Trophoblast cell (in vitro differentiated cells and primary cell): ENCODE data around the gene RPLP2.

Experiments used
- DNase-seq, 2 donors: peaks; one replicate each; pipeline ENCODE4 v3.0.0-alpha.2; 2016
- H2AFZ ChIP-seq: 2 replicates; pipeline ENCODE4 v1.6.1; 2013; ENCODE audit warnings: low read length, moderate library complexity, mild to moderate bottlenecking; ENCODE audit not compliant: insufficient read depth, poor library complexity
- H2AK5ac ChIP-seq: 2 replicates; pipeline ENCODE4 v1.6.1; 2013; ENCODE audit warnings: mild to moderate bottlenecking, low read length
- H2BK120ac ChIP-seq: 2 replicates; pipeline ENCODE4 v1.6.1; 2013; ENCODE audit warnings: low read length, mild to moderate bottlenecking, moderate library complexity; ENCODE audit not compliant: insufficient read depth, poor library complexity
- H2BK12ac ChIP-seq: 2 replicates; pipeline ENCODE4 v1.6.1; 2013; ENCODE audit warnings: mild to moderate bottlenecking, low read length, moderate library complexity
- H2BK5ac ChIP-seq: 2 replicates; pipeline ENCODE4 v1.6.1; 2013; ENCODE audit warnings: low read length, low read depth, moderate library complexity, mild to moderate bottlenecking; ENCODE audit not compliant: poor library complexity
- H3K14ac ChIP-seq: 2 replicates; pipeline ENCODE4 v1.6.1; 2013; ENCODE audit warnings: mild to moderate bottlenecking, low read length
- H3K18ac ChIP-seq: 2 replicates; pipeline ENCODE4 v1.6.1; 2013; ENCODE audit warnings: mild to moderate bottlenecking, low read length
- H3K23ac ChIP-seq: 2 replicates; pipeline ENCODE4 v1.6.1; 2013; ENCODE audit warnings: low read length
- H3K27ac ChIP-seq: 2 replicates; pipeline ENCODE4 v1.5.1; 2013; ENCODE audit warnings: low read depth, mild to moderate bottlenecking, inconsistent platforms, low read length, moderate library complexity
- H3K27me3 ChIP-seq: 2 replicates; pipeline ENCODE4 v1.6.1; 2013; ENCODE audit warnings: inconsistent platforms, mild to moderate bottlenecking, low read length, moderate library complexity; ENCODE audit not compliant: insufficient read depth
- H3K36me3 ChIP-seq, 2 experiments: 1 replicate in 1 of 2; 2 replicates in 1 of 2; pipeline ENCODE4 v1.6.1; 2013; ENCODE audit warnings: low read length in 2 of 2, mild to moderate bottlenecking in 2 of 2, moderate library complexity in 1 of 2; ENCODE audit not compliant: insufficient read depth in 2 of 2, control insufficient read depth in 1 of 2
- H3K4ac ChIP-seq: 2 replicates; pipeline ENCODE4 v1.6.1; 2013; ENCODE audit warnings: low read depth, mild to moderate bottlenecking, low read length, moderate library complexity
- H3K4me1 ChIP-seq, 2 experiments: 1 replicate in 1 of 2; 2 replicates in 1 of 2; pipeline ENCODE4 v1.6.1; 2013; ENCODE audit warnings: low read length in 2 of 2, mild to moderate bottlenecking in 2 of 2, moderate library complexity in 1 of 2; ENCODE audit not compliant: insufficient read depth in 2 of 2, control insufficient read depth in 1 of 2
- H3K4me2 ChIP-seq: 2 replicates; pipeline ENCODE4 v1.6.1; 2013; ENCODE audit warnings: inconsistent platforms, mild to moderate bottlenecking, low read length, moderate library complexity
- H3K4me3 ChIP-seq: 2 replicates; pipeline ENCODE4 v1.5.1; 2013; ENCODE audit warnings: mild to moderate bottlenecking, low read depth, low read length, inconsistent platforms
- H3K79me1 ChIP-seq: one replicate; pipeline ENCODE4 v1.6.1; 2013; ENCODE audit warnings: low read length
- H3K79me2 ChIP-seq: 2 replicates; pipeline ENCODE4 v1.6.1; 2013; ENCODE audit warnings: low read length, mild to moderate bottlenecking; ENCODE audit not compliant: control insufficient read depth, insufficient read depth, poor library complexity
- H3K9ac ChIP-seq: 2 replicates; pipeline ENCODE4 v1.6.1; 2013; ENCODE audit warnings: mild to moderate bottlenecking, low read length
- H3K9me3 ChIP-seq: 2 replicates; pipeline ENCODE4 v1.6.1; 2013; ENCODE audit warnings: low read depth, mild to moderate bottlenecking, control low read depth, inconsistent platforms, low read length; ENCODE audit not compliant: insufficient read depth
- H4K12ac ChIP-seq: 2 replicates; pipeline ENCODE4 v1.6.1; 2013; ENCODE audit warnings: low read depth, mild to moderate bottlenecking, low read length, moderate library complexity
- H4K8ac ChIP-seq: 2 replicates; pipeline ENCODE4 v1.6.1; 2013; ENCODE audit warnings: low read depth, mild to moderate bottlenecking, low read length, moderate library complexity
- H4K91ac ChIP-seq: one replicate; pipeline ENCODE4 v1.6.1; 2013; ENCODE audit warnings: low read depth, mild to moderate bottlenecking, low read length, moderate library complexity
- WGBS: extraction: QIAGEN DNeasy Blood & Tissue Kit; methylation state at CpG from one replicate; pipeline ENCODE4 v1.1.7; 2013; ENCODE audit warnings: missing lambda C conversion rate; ENCODE audit not compliant: insufficient read length, insufficient coverage; ENCODE audit errors: extremely low coverage; 5-methylcytosine and 5-hydroxymethylcytosine counted together

Gene RPLP2

GRCh38 chr11:827146-827896 lies 17.6 kb downstream of the RPLP2 start:
- no peak overlapping the region for H4K12ac ChIP-seq
- WGBS: no CpG with 5 or more reads among the region's 66 CpGs

DNA sequence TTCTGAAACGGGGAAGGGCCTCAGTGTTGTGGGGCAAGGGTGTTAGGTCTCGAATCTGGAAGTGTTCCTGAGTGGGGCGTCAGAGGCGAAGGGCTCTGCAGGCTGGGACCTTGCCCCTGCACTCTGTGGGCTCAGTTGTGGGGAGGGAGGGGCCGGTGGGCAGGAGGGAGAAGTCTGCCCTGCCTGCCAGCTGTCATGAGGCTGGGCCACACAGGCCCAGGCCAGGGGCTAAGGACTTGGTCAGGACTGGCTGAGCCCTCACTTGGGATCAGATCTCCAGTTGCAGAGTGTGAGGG lies 18.1 kb downstream of the RPLP2 start, which contains the start of gene CRACR2B:
Gene CRACR2B (plus strand): TSS at position 23 of the 296 bp plus-strand sequence. CDS start 689 bp downstream, outside the sequence.
- WGBS: no CpG with 5 or more reads among the region's 5 CpGs
- Histone ChIP-seq H4K91ac (peak within 1 kb of the TSS; percentile 48), H3K27me3 (peaks cover 33% of the 10 kb centered on the region)

More at GRCh38 chr11:827146-827896, 17.6 kb downstream of the RPLP2 start:
- Histone ChIP-seq H3K18ac (no peak overlapping the region), H3K36me3 (peaks cover 20% of the 10 kb centered on the region in 2 experiments), H3K9me3 (peaks cover 7% of the 10 kb centered on the region), H4K8ac (peak overlapping the region; percentile 61), H2AK5ac (no peak overlapping the region), H3K4me2 (peak overlapping the region; percentile 64), H3K23ac (no peak overlapping the region), H2BK5ac (no peak overlapping the region), H3K9ac (no peak overlapping the region), H3K27me3 (peaks cover 33% of the 10 kb centered on the region), H3K4me1 (peaks cover 36 to 40% of the 10 kb centered on the region in 2 experiments), H3K14ac (peak overlapping the region; percentile 22), H4K91ac (peak overlapping the region; percentile 48), H3K4ac (no peak overlapping the region), H3K79me2 (peaks cover 2% of the 10 kb centered on the region), H3K27ac (no peak overlapping the region), H3K79me1 (peaks cover 10% of the 10 kb centered on the region), H2BK120ac (peak overlapping the region; percentile 18), H2AFZ (peak overlapping the region; percentile 17), H3K4me3 (peak overlapping the region; percentile 53), H2BK12ac (peak overlapping the region; percentile 20)
- DNase-seq: peak in 1 of 2 donors; percentile 29

DNA sequence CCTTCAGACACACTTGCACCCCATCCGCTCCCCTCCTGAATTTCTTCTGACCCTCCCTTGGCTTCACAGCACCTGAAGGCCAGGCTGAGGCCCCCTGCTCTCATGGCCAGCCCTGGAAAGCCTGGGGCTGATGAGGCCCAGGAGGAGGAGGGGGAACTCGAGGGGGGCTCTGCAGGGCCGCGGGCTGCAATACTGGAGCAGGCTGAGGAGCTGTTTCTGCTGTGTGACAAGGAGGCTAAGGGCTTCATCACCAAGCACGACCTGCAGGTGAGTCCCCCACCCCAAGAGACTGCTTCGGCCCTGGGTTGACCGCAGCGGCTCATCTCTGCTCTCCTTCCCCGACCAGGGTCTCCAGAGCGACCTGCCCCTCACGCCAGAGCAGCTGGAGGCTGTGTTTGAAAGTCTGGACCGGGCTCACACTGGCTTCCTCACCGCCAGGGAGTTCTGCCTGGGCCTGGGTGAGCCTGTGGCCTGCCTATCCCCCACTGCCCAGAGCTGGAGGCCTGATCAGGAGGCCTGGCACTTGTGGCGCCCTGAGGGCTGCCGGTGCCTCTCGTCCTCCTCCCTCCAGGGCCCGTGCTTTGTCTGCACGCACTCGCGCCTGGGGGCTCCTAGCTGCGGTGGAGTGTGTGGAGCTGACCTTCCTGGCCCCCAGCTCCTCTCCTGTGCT lies 18.9 kb downstream of the RPLP2 start:
- H3K14ac ChIP-seq: no peak overlapping the region
- H3K27ac ChIP-seq: no peak overlapping the region
- H3K4ac ChIP-seq: no peak overlapping the region
- no peak overlapping the region for H4K12ac ChIP-seq
- no peak for DNase-seq
- H3K9ac ChIP-seq: no peak overlapping the region
- no peak overlapping the region for H3K18ac ChIP-seq
- no peak overlapping the region for H2BK12ac ChIP-seq
- no peak overlapping the region for H3K4me3 ChIP-seq
- no peak overlapping the region for H4K91ac ChIP-seq
- H3K79me2 ChIP-seq: peaks cover 8% of the 10 kb centered on the region
- H2AFZ ChIP-seq: no peak overlapping the region
- no peak overlapping the region for H2BK5ac ChIP-seq
- peaks cover 33% of the 10 kb centered on the region for H3K27me3 ChIP-seq
- peaks cover 40 to 45% of the 10 kb centered on the region in 2 experiments for H3K4me1 ChIP-seq
- peaks cover 5% of the 10 kb centered on the region for H3K9me3 ChIP-seq
- peaks cover 16% of the 10 kb centered on the region in 2 experiments for H3K36me3 ChIP-seq
- no peak overlapping the region for H2AK5ac ChIP-seq
- no peak overlapping the region for H4K8ac ChIP-seq
- no peak overlapping the region for H2BK120ac ChIP-seq
- H3K23ac ChIP-seq: no peak overlapping the region
- H3K79me1 ChIP-seq: peaks cover 21% of the 10 kb centered on the region
- H3K4me2 ChIP-seq: no peak overlapping the region
- no CpG with 5 or more reads among the region's 21 CpGs for WGBS

More for the DNA sequence above, 18.1 kb downstream of the RPLP2 start, which contains the start of gene CRACR2B:
- Histone ChIP-seq H4K12ac (no peak within 1 kb of the TSS), H3K79me2 (peaks cover 2% of the 10 kb centered on the region), H3K4me3 (peak within 1 kb of the TSS; percentile 53), H2BK5ac (no peak within 1 kb of the TSS), H2BK120ac (peak within 1 kb of the TSS; percentile 18), H3K4me2 (peak within 1 kb of the TSS; percentile 64), H2BK12ac (peak within 1 kb of the TSS; percentile 20), H4K8ac (peak within 1 kb of the TSS; percentile 61), H3K27ac (no peak within 1 kb of the TSS), H3K18ac (no peak within 1 kb of the TSS), H3K36me3 (peaks cover 17 to 18% of the 10 kb centered on the region in 2 experiments), H3K14ac (peak within 1 kb of the TSS; percentile 22), H2AK5ac (peak within 1 kb of the TSS; percentile 18), H2AFZ (peak within 1 kb of the TSS; percentile 17), H3K23ac (no peak within 1 kb of the TSS), H3K4me1 (peaks cover 39 to 43% of the 10 kb centered on the region in 2 experiments), H3K4ac (no peak within 1 kb of the TSS), H3K79me1 (peaks cover 14% of the 10 kb centered on the region), H3K9me3 (peaks cover 7% of the 10 kb centered on the region), H3K9ac (no peak within 1 kb of the TSS)
- no peak for DNase-seq

DNA sequence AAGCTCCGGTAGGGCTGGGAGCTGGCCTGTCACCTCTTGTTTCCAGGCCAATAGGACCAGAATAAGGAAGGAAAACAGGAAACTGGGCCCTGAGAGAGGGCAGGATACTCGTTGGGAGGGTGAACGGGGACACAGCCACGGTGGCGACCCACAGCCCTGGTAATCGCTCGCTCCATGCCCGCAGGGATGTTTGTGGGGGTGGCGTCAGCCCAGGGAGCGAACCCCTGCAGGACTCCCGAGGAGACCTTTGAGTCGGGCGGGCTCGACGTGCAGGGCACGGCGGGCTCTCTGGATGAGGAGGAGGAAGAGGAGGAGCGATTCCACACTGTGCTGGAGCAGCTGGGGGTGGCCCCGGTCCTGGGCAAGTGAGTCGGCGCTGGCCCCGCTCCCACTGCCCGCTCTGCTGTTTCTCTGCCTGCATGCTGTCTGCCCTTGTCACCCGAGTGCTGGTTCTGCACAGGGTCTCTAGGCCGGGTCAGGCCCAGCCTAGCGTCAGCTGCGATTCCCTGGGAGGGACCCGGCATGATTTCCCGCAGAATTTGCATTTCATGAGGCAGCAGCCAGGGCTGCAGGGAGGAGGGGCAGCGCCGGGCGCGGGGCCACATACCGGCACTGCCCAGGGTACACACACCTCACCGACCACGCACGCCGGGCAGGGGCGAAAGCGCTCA lies 19.5 kb downstream of the RPLP2 start:
- no peak overlapping the region for H4K91ac ChIP-seq
- no peak overlapping the region for H2AFZ ChIP-seq
- H3K4me3 ChIP-seq: peak overlapping the region; percentile 14
- no peak overlapping the region for H2BK120ac ChIP-seq
- no peak overlapping the region for H2AK5ac ChIP-seq
- peaks cover 45 to 49% of the 10 kb centered on the region in 2 experiments for H3K4me1 ChIP-seq
- no peak overlapping the region for H3K23ac ChIP-seq
- no peak overlapping the region for H3K27ac ChIP-seq
- no peak for DNase-seq
- peak overlapping the region; percentile 67 for H3K4me2 ChIP-seq
- peaks cover 23% of the 10 kb centered on the region for H3K79me1 ChIP-seq
- peaks cover 12% of the 10 kb centered on the region for H3K79me2 ChIP-seq
- no peak overlapping the region for H3K14ac ChIP-seq
- H4K12ac ChIP-seq: no peak overlapping the region
- H3K36me3 ChIP-seq: peaks cover 10% of the 10 kb centered on the region in 2 experiments
- H3K18ac ChIP-seq: peak overlapping the region; percentile 7
- H3K4ac ChIP-seq: no peak overlapping the region
- no CpG with 5 or more reads among the region's 40 CpGs for WGBS
- peaks cover 33% of the 10 kb centered on the region for H3K27me3 ChIP-seq
- H3K9ac ChIP-seq: no peak overlapping the region
- no peak overlapping the region for H2BK5ac ChIP-seq
- no peak overlapping the region for H2BK12ac ChIP-seq
- H3K9me3 ChIP-seq: peaks cover 5% of the 10 kb centered on the region
- H4K8ac ChIP-seq: no peak overlapping the region
